ENCODE data around the gene FYN. TPM values are rescaled to one million over a fixed set of nuclear protein-coding genes. Genes with fewer than 3 reads are reported as not detected.

Gene FYN
- total and polyA plus RNA-seq, 2 donors from 2014 or later = 34.5 to 52.4 TPM

GRCh38 chr6:111914617-111915016 lies 41.4 kb upstream of the FYN start:
- H3K4me1 ChIP-seq (ENCODE audit: control insufficient read depth in 2 of 3, insufficient read depth in 2 of 3, low read depth in 1 of 3, low read length in 3 of 3) = no peaks in the 10 kb centered on the region
- intact Hi-C loops (cut with DNase I) = no loop called here
- H3K27ac ChIP-seq (ENCODE audit: low read depth in 2 of 2, low read length in 2 of 2) = no peak overlapping the region
- DNase-seq (no peak), FAIRE-seq (no peak)
- H3K9me3 ChIP-seq (ENCODE audit: control insufficient read depth in 2 of 3, insufficient read depth in 1 of 3, low read length in 3 of 3) = no peaks in the 10 kb centered on the region
- no peaks in the 10 kb centered on the region for H3K36me3 ChIP-seq (ENCODE audit: control insufficient read depth in 2 of 3, insufficient read depth in 3 of 3, low read length in 3 of 3)
- no peaks in the 10 kb centered on the region for H3K27me3 ChIP-seq (ENCODE audit: control insufficient read depth, insufficient read depth, low read length)
- H3K4me3 ChIP-seq (ENCODE audit: low read length in 3 of 3) = no peak overlapping the region
- no peak for TF ChIP-seq CTCF (IDR thresholded peaks at IDR 0.05; ENCODE audit: borderline replicate concordance, extremely low read depth, insufficient read depth)
- H3K9ac ChIP-seq (ENCODE audit: low read length in 3 of 3) = no peak overlapping the region

DNA sequence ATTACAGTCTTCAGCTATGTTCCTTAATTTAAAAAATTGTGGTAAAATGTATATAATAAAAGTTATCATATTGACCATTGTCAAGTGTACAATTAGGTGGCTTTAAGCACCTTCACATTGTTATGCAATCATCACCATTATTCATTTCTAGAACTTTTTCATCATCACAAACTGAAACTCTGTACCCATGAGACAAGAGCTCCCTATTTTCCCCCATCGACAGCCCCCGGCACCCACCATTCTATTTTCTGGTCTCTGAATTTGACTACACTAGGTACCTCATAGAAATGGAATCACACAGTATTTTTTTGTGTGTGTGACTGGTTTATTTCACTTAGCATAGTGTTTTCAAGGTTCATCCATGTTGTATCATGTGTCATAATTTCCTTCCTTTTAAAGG lies 39.7 kb upstream of the FYN start:
- no peak for DNase-seq
- Histone ChIP-seq H3K4me3 (ENCODE audit: low read length in 3 of 3) (no peak overlapping the region), H3K27ac (ENCODE audit: low read depth in 2 of 2, low read length in 2 of 2) (no peak overlapping the region), H3K36me3 (ENCODE audit: control insufficient read depth in 2 of 3, insufficient read depth in 3 of 3, low read length in 3 of 3) (no peaks in the 10 kb centered on the region), H3K9me3 (ENCODE audit: control insufficient read depth in 2 of 3, insufficient read depth in 1 of 3, low read length in 3 of 3) (no peaks in the 10 kb centered on the region), H3K27me3 (ENCODE audit: control insufficient read depth, insufficient read depth, low read length) (no peaks in the 10 kb centered on the region), H3K4me1 (ENCODE audit: control insufficient read depth in 2 of 3, insufficient read depth in 2 of 3, low read depth in 1 of 3, low read length in 3 of 3) (no peaks in the 10 kb centered on the region), H3K9ac (ENCODE audit: low read length in 3 of 3) (no peak overlapping the region)
- intact Hi-C loops (cut with DNase I) = no loop called here
- FAIRE-seq = no peak
- no peak for TF ChIP-seq CTCF (IDR thresholded peaks at IDR 0.05; ENCODE audit: borderline replicate concordance, extremely low read depth, insufficient read depth)

- H3K27ac ChIP-seq (ENCODE audit: low read depth in 2 of 2, low read length in 2 of 2) = no peak overlapping the region
- no peak for FAIRE-seq
- no peaks in the 10 kb centered on the region for H3K9me3 ChIP-seq (ENCODE audit: control insufficient read depth in 2 of 3, insufficient read depth in 1 of 3, low read length in 3 of 3)
Measured at GRCh38 chr6:111911428-111911827, 38.2 kb upstream of the FYN start.

More at GRCh38 chr6:111911428-111911827, 38.2 kb upstream of the FYN start:
- Histone ChIP-seq H3K4me3 (ENCODE audit: low read length in 3 of 3) (no peak overlapping the region), H3K4me1 (ENCODE audit: control insufficient read depth in 2 of 3, insufficient read depth in 2 of 3, low read depth in 1 of 3, low read length in 3 of 3) (no peaks in the 10 kb centered on the region), H3K27me3 (ENCODE audit: control insufficient read depth, insufficient read depth, low read length) (no peaks in the 10 kb centered on the region), H3K9ac (ENCODE audit: low read length in 3 of 3) (no peak overlapping the region), H3K36me3 (ENCODE audit: control insufficient read depth in 2 of 3, insufficient read depth in 3 of 3, low read length in 3 of 3) (no peaks in the 10 kb centered on the region)
- intact Hi-C loops (cut with DNase I) = no loop called here
- no peak for DNase-seq
- no peak for TF ChIP-seq CTCF (IDR thresholded peaks at IDR 0.05; ENCODE audit: borderline replicate concordance, extremely low read depth, insufficient read depth)
